ENCODE measurements around the gene CDON.

DNA sequence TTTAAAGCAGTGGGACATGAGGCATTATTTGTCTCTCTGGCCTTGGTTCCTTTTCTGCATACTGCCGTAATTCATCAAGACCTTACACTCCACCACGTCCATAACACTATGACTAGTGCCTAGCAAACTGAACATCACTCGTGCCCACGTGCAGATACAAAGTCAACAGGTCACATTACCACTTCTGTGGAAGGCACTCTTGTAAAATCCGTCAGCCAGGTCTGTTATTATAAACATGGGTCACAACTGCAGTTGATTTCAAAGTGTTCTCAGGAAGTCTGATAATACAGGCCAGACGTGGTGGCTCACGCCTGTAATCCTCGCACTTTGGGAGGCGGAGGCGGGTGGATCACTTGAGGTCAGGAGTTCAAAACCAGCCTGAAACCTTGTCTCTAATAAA lies 102.7 kb downstream of the CDON start:
- TF ChIP-seq TAF1 (IDR thresholded peaks at IDR 0.05; ENCODE audit: low read depth, low read length) (no peak), POLR2AphosphoS5 (IDR thresholded peaks at IDR 0.05; ENCODE audit: low read depth, low read length) (no peak), POLR2A (IDR thresholded peaks at IDR 0.05; ENCODE audit: low read depth, low read length) (no peak), POU2F2 (IDR thresholded peaks at IDR 0.05; ENCODE audit: low read depth, low read length) (no peak)

Data from GM12891 (cell line).